GM13976 (cell line): Measurements from ENCODE around the gene LHPP.

Experiments
- DNase-seq: peaks from one replicate; pipeline ENCODE4 v3.0.0; 2012; ENCODE audit warnings: low spot score
- CTCF ChIP-seq: IDR thresholded peaks from 2 replicates; pipeline ENCODE4 v1.5.1; 2012; ENCODE audit warnings: borderline replicate concordance, mild to moderate bottlenecking; ENCODE audit not compliant: insufficient read depth; ENCODE audit errors: extremely low read depth, missing control alignments, control extremely low read depth
- in situ Hi-C: fragments of 300-500 bp; cut with MboI; formaldehyde crosslinking; loops from one replicate; pipeline ENCODE4 v1.12.0; 2022; ENCODE audit warnings: low sequenced_read_pairs, mixed read lengths, inconsistent platforms; ENCODE audit not compliant: unreplicated experiment

Gene LHPP

DNA sequence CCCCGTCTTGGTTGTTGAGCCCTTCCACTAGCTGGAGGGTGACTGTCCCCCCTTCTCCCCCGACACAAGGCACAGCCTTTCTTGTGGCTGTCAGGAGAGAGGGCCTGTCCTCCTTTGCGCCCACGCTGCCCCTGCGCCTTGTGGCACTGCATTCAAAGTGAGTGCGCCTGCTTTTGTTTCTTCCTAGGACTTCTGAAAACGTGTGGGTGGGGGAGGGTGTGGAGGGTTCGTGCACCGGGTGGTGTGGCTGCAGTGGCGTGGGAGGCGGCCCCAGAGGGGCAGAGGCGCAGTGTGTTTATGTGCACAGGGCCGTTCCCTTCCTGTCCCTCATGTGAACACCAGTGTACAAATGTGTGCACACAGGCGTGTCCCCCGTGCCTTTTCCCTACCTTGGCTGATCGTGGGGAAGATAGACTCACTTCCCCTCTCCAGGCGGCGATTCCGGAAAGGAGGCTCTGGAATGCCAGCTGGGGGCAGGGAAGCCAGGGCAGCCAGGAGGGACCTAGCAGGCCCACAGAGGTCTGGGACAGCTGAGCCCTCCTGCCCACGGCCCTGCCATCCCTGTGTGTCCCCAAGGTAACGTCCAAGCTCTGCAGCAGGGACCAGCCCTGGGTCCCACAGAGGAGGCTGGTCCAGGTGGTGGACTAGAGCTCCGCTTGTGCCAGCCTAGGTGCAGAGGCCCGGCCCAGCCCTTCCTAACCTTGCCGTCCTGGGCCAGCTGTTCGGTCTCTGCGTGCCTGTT lies 88.8 kb downstream of the LHPP start:
- in situ Hi-C loops, result no loop called here

DNA sequence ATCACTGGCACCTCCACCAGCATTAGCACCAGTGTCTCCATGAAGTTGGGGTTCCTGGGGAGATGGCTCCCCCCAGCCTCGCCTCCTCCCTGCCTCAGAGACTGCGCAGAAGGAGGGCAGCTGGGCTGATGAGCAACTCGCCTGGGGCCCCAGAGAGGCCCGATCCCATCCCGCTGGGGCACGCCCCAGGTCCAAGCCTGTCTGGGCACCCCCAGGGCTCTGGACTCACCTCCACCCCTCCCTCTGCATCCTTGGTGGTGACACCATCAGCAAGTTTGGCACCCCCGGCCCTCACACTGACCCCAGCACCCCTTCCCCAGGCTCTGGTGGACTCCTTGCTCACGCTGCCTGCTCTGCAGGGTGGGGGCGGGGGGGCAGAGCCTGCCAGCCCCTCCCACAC lies 89.5 kb downstream of the LHPP start:
- in situ Hi-C loops, result no loop called here
- DNase-seq, result no peak
- no peak for TF ChIP-seq CTCF

More for the DNA sequence above, 88.8 kb downstream of the LHPP start:
- no peak for DNase-seq
- TF ChIP-seq CTCF, result no peak

DNA sequence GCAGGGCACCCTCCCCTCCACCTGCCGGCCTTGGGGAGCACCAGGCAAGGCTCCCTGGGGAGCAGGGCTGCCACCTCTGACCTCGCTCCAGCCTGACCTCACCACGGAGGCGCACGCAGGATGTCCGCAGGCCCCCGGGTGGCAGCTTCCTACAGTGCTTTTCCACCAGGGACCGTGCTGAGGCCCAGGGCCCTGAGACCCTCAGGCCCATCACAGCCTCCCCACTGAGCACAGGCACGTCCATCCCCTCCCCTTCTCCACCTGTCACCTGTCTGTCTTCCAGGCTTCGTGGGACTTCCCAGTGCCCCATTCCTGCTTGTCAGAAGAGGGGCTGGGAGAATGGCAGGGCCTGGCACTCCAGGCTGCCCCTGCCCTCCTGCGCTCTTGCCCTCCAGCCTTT lies 90.1 kb downstream of the LHPP start:
- no peak for TF ChIP-seq CTCF
- DNase-seq, result no peak
- in situ Hi-C loops, result no loop called here

DNA sequence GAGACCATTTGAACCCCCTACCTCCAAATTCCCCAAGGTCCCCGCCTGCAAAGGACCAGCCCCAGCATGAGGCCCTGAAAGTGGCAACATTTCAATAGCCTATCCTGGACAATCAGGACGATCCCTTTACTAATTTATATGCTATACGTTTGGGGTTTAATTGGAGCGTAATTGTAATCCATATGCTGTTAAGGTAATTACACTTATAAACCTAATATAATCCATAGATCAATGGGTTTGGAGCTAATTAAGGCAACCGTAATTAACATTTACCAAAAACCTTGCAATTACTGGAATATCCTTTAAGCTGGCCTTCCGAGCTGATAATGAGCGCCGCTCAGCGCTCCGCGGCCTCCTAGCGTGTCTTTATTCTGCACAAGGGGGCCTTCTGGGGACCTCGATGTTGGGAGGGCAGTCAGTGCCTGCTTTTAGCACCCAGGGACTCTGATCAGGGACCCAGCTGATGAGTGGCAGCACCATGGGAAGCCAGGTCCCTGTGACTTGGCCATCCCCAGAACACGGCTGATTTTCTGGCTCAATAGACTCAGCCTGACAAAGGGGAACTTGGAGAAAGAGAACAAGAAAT lies 91.2 kb downstream of the LHPP start:
- no peak for TF ChIP-seq CTCF
- in situ Hi-C loops, result no loop called here
- DNase-seq, result no peak

- no peak for TF ChIP-seq CTCF
- no peak for DNase-seq
These were observed 92.6 kb downstream of the LHPP start for GRCh38 chr10:124554085-124554858.

GRCh38 chr10:124557167-124557566 lies 95.5 kb downstream of the LHPP start:
- DNase-seq, result no peak
- no peak for TF ChIP-seq CTCF
- in situ Hi-C loops, result no loop called here

More at GRCh38 chr10:124554085-124554858, 92.6 kb downstream of the LHPP start:
- in situ Hi-C loops, result no loop called here
